ENCODE measurements around the gene NCBP3.
A peak's percentile ranks its signal among the peaks of the same experiment; 100 is the strongest.

Gene NCBP3

DNA sequence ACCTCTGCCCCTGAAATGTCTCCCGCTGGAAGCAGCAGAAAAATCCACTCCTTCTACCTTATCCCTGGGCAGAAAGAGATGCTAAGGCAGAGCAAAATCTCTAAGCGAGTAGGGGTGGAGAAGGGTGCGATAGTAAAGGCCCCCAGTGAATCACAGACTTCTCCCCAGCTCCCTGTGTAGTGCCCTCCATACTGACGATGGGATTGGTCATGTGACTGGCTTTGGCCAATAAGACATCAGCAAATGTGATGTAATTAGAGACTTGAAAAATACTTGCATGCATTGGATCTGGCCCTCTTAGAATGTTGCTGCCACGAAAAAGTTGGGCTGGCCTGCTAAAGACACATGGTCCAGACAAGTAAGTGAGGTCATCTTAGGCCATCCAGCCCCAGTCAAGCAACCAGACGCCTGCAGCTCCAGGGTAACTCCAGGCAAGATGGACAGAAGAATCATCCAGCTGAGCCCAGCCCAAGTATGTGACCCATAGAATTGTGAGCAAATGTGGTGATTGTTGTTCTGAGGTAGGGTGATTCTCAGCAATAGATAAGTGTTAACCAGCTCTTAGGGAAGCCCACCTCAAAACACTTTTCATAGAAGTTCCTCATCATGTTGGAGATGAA, 86.3 kb downstream of the NCBP3 start:
- Histone ChIP-seq H3K27me3 (ENCODE audit: control insufficient read depth, insufficient read depth, low read length) (no peaks in the 10 kb centered on the region), H3K9ac (no peak overlapping the region), H3K36me3 (ENCODE audit: control insufficient read depth, insufficient read depth, low read length) (no peaks in the 10 kb centered on the region), H3K4me1 (peaks cover 3% of the 10 kb centered on the region), H3K4me3 (ENCODE audit: low read depth, low read length) (no peak overlapping the region), H3K9me3 (ENCODE audit: control insufficient read depth, low read length) (no peaks in the 10 kb centered on the region), H3K79me2 (no peaks in the 10 kb centered on the region), H3K4me2 (ENCODE audit: low read length) (no peak overlapping the region), H3K27ac (no peak overlapping the region), H2AFZ (no peak overlapping the region)
- TF ChIP-seq, protein P1, sequence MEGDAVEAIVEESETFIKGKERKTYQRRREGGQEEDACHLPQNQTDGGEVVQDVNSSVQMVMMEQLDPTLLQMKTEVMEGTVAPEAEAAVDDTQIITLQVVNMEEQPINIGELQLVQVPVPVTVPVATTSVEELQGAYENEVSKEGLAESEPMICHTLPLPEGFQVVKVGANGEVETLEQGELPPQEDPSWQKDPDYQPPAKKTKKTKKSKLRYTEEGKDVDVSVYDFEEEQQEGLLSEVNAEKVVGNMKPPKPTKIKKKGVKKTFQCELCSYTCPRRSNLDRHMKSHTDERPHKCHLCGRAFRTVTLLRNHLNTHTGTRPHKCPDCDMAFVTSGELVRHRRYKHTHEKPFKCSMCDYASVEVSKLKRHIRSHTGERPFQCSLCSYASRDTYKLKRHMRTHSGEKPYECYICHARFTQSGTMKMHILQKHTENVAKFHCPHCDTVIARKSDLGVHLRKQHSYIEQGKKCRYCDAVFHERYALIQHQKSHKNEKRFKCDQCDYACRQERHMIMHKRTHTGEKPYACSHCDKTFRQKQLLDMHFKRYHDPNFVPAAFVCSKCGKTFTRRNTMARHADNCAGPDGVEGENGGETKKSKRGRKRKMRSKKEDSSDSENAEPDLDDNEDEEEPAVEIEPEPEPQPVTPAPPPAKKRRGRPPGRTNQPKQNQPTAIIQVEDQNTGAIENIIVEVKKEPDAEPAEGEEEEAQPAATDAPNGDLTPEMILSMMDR (IDR thresholded peaks at IDR 0.05), result no peak

DNA sequence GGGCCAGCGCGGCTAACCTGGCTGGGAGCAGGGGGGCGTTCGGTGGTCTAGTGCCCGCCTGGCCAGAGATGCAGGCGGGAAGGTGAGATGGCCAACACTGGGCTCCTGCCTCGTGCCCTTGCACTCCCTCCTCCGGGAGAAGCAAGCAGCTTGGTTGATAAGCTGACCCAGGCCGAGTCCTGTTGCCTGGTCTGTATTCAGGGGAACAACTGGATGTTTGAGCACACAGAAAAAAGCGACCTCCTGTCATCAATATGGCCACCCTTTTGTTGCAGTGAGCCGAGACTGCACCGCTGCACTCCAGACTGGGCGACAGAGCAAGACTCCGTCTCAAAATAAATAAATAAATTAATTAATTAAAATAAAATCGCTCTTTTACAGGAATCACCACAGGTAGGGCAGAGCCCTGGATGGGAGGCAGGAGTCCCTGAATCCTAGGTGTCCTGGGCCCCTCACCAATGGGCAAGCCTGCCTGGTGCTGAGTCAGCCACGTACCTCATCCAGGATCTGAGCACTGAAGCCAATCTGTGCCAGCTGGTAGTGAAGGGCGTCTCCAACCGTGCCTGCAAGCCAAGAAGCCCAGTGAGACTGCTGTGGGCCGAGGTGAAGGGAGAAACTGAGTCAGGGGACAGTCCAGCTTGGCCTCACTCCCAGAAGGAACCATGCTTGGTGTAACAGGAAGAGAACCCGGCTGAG, 90.6 kb downstream of the NCBP3 start:
- peak overlapping the region; percentile 88 for H3K4me3 ChIP-seq (ENCODE audit: low read depth, low read length)
- peak overlapping the region; percentile 53 for H3K9ac ChIP-seq
- peaks cover 3% of the 10 kb centered on the region for H3K4me1 ChIP-seq
- TF ChIP-seq, protein P1 (IDR thresholded peaks at IDR 0.05), result no peak
- no peaks in the 10 kb centered on the region for H3K9me3 ChIP-seq (ENCODE audit: control insufficient read depth, low read length)
- H3K79me2 ChIP-seq, result no peaks in the 10 kb centered on the region
- no peaks in the 10 kb centered on the region for H3K36me3 ChIP-seq (ENCODE audit: control insufficient read depth, insufficient read depth, low read length)
- H2AFZ ChIP-seq, result peak overlapping the region; percentile 99
- peak overlapping the region; percentile 63 for H3K27ac ChIP-seq
- H3K27me3 ChIP-seq (ENCODE audit: control insufficient read depth, insufficient read depth, low read length), result no peaks in the 10 kb centered on the region
- peak overlapping the region; percentile 93 for H3K4me2 ChIP-seq (ENCODE audit: low read length)

DNA sequence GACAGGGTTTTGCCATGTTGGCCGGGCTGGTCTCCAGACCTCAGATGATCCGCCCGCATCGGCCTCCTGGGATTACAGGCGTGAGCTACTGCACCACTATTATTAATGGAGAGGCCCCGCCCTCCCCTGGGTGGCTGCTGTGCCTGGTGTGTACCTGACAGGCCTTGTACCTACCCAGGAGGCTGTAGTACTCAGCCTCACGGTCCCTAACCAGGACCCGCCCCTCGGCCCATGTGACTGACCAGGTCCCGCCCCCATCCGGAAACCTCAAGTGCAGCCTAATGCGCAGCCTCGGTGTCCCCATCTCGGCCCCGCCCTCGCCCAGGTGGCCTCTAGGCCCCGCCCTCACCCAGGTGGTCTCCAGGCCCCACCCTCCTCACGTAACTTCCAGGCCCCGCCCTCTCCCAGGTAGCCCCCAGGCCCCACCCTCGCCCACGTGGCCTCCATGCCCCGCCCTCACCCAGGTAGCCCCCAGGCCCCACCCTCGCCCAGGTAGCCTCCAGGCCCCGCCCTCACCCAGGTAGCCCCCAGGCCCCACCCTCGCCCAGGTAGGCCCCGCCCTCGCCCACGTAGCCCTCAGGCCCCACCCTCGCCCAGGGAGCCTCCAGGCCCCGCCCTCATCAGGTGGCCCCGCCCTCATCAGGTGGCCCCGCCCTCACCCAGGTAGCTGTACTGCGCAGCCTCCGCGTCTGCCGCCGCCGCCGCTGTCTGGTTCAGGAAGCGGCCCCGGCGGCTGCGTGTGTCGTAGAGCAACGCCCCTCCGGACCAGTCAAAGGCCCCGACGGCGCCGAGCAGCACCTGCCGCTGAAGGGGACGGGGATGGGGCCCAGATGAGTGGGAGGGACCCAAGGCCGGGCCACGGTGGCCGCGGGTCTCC, 91.3 kb downstream of the NCBP3 start:
- Histone ChIP-seq H3K27ac (peak overlapping the region; percentile 63), H3K9me3 (ENCODE audit: control insufficient read depth, low read length) (no peaks in the 10 kb centered on the region), H3K27me3 (ENCODE audit: control insufficient read depth, insufficient read depth, low read length) (no peaks in the 10 kb centered on the region), H3K4me2 (ENCODE audit: low read length) (peak overlapping the region; percentile 93), H2AFZ (peak overlapping the region; percentile 99), H3K36me3 (ENCODE audit: control insufficient read depth, insufficient read depth, low read length) (no peaks in the 10 kb centered on the region), H3K4me1 (peaks cover 3% of the 10 kb centered on the region), H3K4me3 (ENCODE audit: low read depth, low read length) (peak overlapping the region; percentile 88), H3K9ac (peak overlapping the region; percentile 53), H3K79me2 (no peaks in the 10 kb centered on the region)
- TF ChIP-seq, protein P1 (IDR thresholded peaks at IDR 0.05), result no peak

DNA sequence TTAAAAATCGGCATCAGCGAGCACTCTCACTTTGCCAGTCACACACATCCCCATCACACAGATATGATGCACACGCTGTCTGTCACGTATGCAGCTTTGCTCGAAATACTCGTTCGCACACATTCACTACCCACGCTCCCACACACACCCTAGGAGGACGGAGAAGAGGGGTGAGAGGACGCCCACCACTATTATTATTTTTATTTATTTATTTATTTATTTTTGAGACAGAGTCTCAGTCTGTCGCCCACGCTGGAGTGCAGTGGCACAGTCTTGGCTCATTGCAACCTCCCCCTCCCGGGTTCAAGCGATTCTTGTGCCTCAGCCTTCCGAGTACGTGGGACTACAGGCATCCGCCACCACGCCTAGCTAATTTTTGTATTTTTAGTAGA, 92.0 kb downstream of the NCBP3 start:
- H3K27me3 ChIP-seq (ENCODE audit: control insufficient read depth, insufficient read depth, low read length), result no peaks in the 10 kb centered on the region
- H2AFZ ChIP-seq, result peak overlapping the region; percentile 48
- peaks cover 3% of the 10 kb centered on the region for H3K4me1 ChIP-seq
- no peak overlapping the region for H3K9ac ChIP-seq
- H3K4me2 ChIP-seq (ENCODE audit: low read length), result no peak overlapping the region
- TF ChIP-seq, protein P1 (IDR thresholded peaks at IDR 0.05), result no peak
- no peak overlapping the region for H3K4me3 ChIP-seq (ENCODE audit: low read depth, low read length)
- no peaks in the 10 kb centered on the region for H3K36me3 ChIP-seq (ENCODE audit: control insufficient read depth, insufficient read depth, low read length)
- H3K27ac ChIP-seq, result peak overlapping the region; percentile 24
- H3K79me2 ChIP-seq, result no peaks in the 10 kb centered on the region
- H3K9me3 ChIP-seq (ENCODE audit: control insufficient read depth, low read length), result no peaks in the 10 kb centered on the region
